ENCODE results near the gene DNAJC8. TPM values are rescaled to one million over a fixed set of nuclear protein-coding genes. Genes with fewer than 3 reads are reported as not detected.

The DNAJC8 gene
- total and polyA plus RNA-seq, 2 of the 4 experiments (the other 2 are of a cell fraction) = 53.6 to 81.0 TPM

DNA sequence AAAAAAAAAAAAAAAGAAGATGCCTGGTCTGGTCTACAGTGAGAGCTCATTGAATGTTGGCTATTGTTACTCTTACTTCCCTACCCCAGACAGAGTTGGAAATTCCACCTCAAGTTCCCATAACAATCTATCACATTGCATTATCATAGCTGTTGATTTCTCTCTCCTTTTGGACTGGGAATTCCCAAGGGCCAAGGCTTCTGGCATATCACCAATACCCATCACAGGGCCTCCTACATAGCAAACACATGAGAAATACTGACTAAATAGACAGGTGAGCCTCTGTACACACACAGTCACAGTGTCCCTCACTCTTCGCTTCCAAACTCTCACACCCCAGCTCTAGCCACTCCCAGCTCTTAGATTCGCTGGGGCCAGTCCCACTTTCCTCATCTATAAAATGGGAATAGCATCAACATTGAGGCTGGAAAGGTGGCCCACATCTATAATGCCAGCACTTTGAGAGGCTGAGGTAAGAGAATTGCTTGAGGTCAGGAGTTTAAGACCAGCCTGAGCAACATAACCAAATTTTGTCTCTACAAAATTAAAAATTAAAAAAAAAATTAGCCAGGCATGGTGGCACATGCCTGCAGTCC, 62.7 kb downstream of the DNAJC8 start:
- H2BK20ac ChIP-seq (ENCODE audit: low read depth, low read length) = no peak overlapping the region
- ATAC-seq (ENCODE audit: low read depth) (no peak), DNase-seq (no peak)
- WGBS, 2 experiments (ENCODE audit: extremely low coverage in 2 of 2, insufficient read length in 1 of 2) = no CpG with 5 or more reads among the region's 2 CpGs
- no peak overlapping the region for H3K56ac ChIP-seq (ENCODE audit: extremely low read depth, insufficient read depth, low read length)
- H3K4ac ChIP-seq (ENCODE audit: low read depth, low read length) = no peak overlapping the region
- H2AFZ ChIP-seq (replicated peaks; ENCODE audit: low read length, poor library complexity) = no peak overlapping the region
- H3K36me3 ChIP-seq (ENCODE audit: control insufficient read depth, insufficient read depth, low read length) = no peaks in the 10 kb centered on the region
- H3K27ac ChIP-seq (ENCODE audit: insufficient read depth, low read length) = no peak overlapping the region
- no peaks in the 10 kb centered on the region for H4K20me1 ChIP-seq (ENCODE audit: insufficient read depth, low read length)
- ChIA-PET POLR2A (ENCODE audit: unreplicated experiment) (no interaction called here), CTCF (no interaction called here)
- no peak overlapping the region for H2AK9ac ChIP-seq (replicated peaks; ENCODE audit: low read depth, low read length, poor library complexity)
- H4K5ac ChIP-seq (ENCODE audit: low read depth, low read length) = no peak overlapping the region
- H3K18ac ChIP-seq (ENCODE audit: low read depth, low read length) = no peak overlapping the region
- no peak overlapping the region for H3K9ac ChIP-seq (ENCODE audit: low read depth, low read length)
- H2BK120ac ChIP-seq (ENCODE audit: low read depth, low read length) = no peak overlapping the region
- no TSS peak for BruUV-seq (replicated peaks)
- in situ Hi-C loops (cut with MboI; ENCODE audit: low sequenced_read_pairs) (no loop called here), dilution Hi-C loops (cut with HindIII; ENCODE audit: low sequenced_read_pairs, unreplicated experiment) (no loop called here), intact Hi-C loops (cut with micrococcal nuclease) (no loop called here)
- no peak overlapping the region for H3K4me2 ChIP-seq (ENCODE audit: low read depth, low read length)
- no peaks in the 10 kb centered on the region for H3K79me1 ChIP-seq (ENCODE audit: low read depth in 1 of 2, low read length in 2 of 2)
- peaks cover 13% of the 10 kb centered on the region for H3K4me1 ChIP-seq (ENCODE audit: control insufficient read depth, insufficient read depth, low read length)
- no peak overlapping the region for H2AK5ac ChIP-seq (ENCODE audit: low read depth, low read length)
- H3K14ac ChIP-seq (replicated peaks; ENCODE audit: low read depth, low read length) = no peak overlapping the region; the same call in 1 of the 2 replicates
- no peaks in the 10 kb centered on the region for H3K9me3 ChIP-seq (ENCODE audit: control insufficient read depth, insufficient read depth, low read length)
- H2BK15ac ChIP-seq (ENCODE audit: low read depth, low read length) = no peak overlapping the region
- TF ChIP-seq MXI1 (IDR thresholded peaks at IDR 0.05; ENCODE audit: borderline replicate concordance, low read depth, low read length) (no peak), BHLHE40 (IDR thresholded peaks at IDR 0.05; ENCODE audit: low read depth, low read length) (no peak), MAZ (IDR thresholded peaks at IDR 0.05; ENCODE audit: borderline replicate concordance, low read depth, low read length) (no peak), POLR2A (IDR thresholded peaks at IDR 0.05; ENCODE audit: low read depth, low read length) (no peak), MAFK (IDR thresholded peaks at IDR 0.05; ENCODE audit: low read depth, low read length) (no peak), RAD21 (IDR thresholded peaks at IDR 0.05; ENCODE audit: low read length) (no peak), NFE2L2 (IDR thresholded peaks at IDR 0.05; ENCODE audit: low read depth, low read length) (no peak), RCOR1 (IDR thresholded peaks at IDR 0.05; ENCODE audit: insufficient replicate concordance, low read length) (no peak), FOS (IDR thresholded peaks at IDR 0.05; ENCODE audit: low read depth, low read length) (no peak), CEBPB (IDR thresholded peaks at IDR 0.05; ENCODE audit: low read depth, low read length) (no peak), CHD1 (IDR thresholded peaks at IDR 0.05; ENCODE audit: low read depth, low read length) (no peak), SMC3 (IDR thresholded peaks at IDR 0.05; ENCODE audit: low read depth, low read length) (no peak)
- TF ChIP-seq, protein P1, sequence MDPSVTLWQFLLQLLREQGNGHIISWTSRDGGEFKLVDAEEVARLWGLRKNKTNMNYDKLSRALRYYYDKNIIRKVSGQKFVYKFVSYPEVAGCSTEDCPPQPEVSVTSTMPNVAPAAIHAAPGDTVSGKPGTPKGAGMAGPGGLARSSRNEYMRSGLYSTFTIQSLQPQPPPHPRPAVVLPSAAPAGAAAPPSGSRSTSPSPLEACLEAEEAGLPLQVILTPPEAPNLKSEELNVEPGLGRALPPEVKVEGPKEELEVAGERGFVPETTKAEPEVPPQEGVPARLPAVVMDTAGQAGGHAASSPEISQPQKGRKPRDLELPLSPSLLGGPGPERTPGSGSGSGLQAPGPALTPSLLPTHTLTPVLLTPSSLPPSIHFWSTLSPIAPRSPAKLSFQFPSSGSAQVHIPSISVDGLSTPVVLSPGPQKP (IDR thresholded peaks at IDR 0.05; ENCODE audit: borderline replicate concordance, low read depth, low read length) = no peak
- TF ChIP-seq, protein P2, sequence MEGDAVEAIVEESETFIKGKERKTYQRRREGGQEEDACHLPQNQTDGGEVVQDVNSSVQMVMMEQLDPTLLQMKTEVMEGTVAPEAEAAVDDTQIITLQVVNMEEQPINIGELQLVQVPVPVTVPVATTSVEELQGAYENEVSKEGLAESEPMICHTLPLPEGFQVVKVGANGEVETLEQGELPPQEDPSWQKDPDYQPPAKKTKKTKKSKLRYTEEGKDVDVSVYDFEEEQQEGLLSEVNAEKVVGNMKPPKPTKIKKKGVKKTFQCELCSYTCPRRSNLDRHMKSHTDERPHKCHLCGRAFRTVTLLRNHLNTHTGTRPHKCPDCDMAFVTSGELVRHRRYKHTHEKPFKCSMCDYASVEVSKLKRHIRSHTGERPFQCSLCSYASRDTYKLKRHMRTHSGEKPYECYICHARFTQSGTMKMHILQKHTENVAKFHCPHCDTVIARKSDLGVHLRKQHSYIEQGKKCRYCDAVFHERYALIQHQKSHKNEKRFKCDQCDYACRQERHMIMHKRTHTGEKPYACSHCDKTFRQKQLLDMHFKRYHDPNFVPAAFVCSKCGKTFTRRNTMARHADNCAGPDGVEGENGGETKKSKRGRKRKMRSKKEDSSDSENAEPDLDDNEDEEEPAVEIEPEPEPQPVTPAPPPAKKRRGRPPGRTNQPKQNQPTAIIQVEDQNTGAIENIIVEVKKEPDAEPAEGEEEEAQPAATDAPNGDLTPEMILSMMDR (conservative IDR thresholded peaks at IDR 0.05; ENCODE audit: low read depth, low read length) = no peak
- TF ChIP-seq, protein P3, sequence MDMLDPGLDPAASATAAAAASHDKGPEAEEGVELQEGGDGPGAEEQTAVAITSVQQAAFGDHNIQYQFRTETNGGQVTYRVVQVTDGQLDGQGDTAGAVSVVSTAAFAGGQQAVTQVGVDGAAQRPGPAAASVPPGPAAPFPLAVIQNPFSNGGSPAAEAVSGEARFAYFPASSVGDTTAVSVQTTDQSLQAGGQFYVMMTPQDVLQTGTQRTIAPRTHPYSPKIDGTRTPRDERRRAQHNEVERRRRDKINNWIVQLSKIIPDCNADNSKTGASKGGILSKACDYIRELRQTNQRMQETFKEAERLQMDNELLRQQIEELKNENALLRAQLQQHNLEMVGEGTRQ (IDR thresholded peaks at IDR 0.05; ENCODE audit: low read depth, low read length) = no peak
- no peak overlapping the region for H4K8ac ChIP-seq (ENCODE audit: low read depth in 2 of 2, low read length in 2 of 2)
- no peak overlapping the region for H4K91ac ChIP-seq (ENCODE audit: insufficient read depth, low read depth, low read length)
- 0 out of 2 replicates have a peak overlapping the region, but pooled peaks have one; percentile 26 for H3K23ac ChIP-seq (ENCODE audit: low read depth, low read length)
- peaks cover 4% of the 10 kb centered on the region; the same call in 1 of the 2 replicates for H3K9me1 ChIP-seq (ENCODE audit: insufficient read depth, low read length)
- H2BK5ac ChIP-seq (ENCODE audit: low read depth, low read length, poor library complexity, severe bottlenecking) = no peak overlapping the region
- no peaks in the 10 kb centered on the region for H3K27me3 ChIP-seq (ENCODE audit: control insufficient read depth, insufficient read depth, low read length)
- no peak overlapping the region for H3K4me3 ChIP-seq (ENCODE audit: insufficient read depth, low read depth, low read length)
